ENCODE results near the gene SCAMP4.

- TF ChIP-seq CTCF (IDR thresholded peaks at IDR 0.05 in 2 of 3, conservative IDR thresholded peaks at IDR 0.05 in 1 of 3; ENCODE audit: borderline replicate concordance in 1 of 3, insufficient read depth in 1 of 3, low read depth in 2 of 3, low read length in 2 of 3) (no peak), POLR2A (IDR thresholded peaks at IDR 0.05; ENCODE audit: borderline replicate concordance, extremely low read depth, insufficient read depth, insufficient read length) (no peak), MAX (IDR thresholded peaks at IDR 0.05) (no peak), POLR2AphosphoS5 (IDR thresholded peaks at IDR 0.05; ENCODE audit: low read depth, low read length) (no peak), RAD21 (IDR thresholded peaks at IDR 0.05; ENCODE audit: low read depth) (no peak), ZNF274 (IDR thresholded peaks at IDR 0.05; ENCODE audit: low read depth, low read length) (no peak), EZH2 (IDR thresholded peaks at IDR 0.05) (no peak), SIN3A (IDR thresholded peaks at IDR 0.05; ENCODE audit: low read depth) (no peak), CEBPB (IDR thresholded peaks at IDR 0.05; ENCODE audit: low read depth) (no peak), REST (IDR thresholded peaks at IDR 0.05; ENCODE audit: low read depth) (no peak), YY1 (IDR thresholded peaks at IDR 0.05; ENCODE audit: extremely low read depth, insufficient replicate concordance, low read depth, low read length) (no peak), SP1 (IDR thresholded peaks at IDR 0.05; ENCODE audit: low read depth) (no peak), ATF3 (IDR thresholded peaks at IDR 0.05) (no peak)
Observed at GRCh38 chr19:1920644-1921043, 15.4 kb downstream of the SCAMP4 start.

Data from HCT116 (cell line).